SK-N-SH treated with all-trans-retinoic acid at 6 μM for 48 hours (cell line): ENCODE results near the gene MYO5C.

Source experiments
- ATAC-seq: fragments of 200-7000 bp; cut with Tn5 transposase; 3 replicates; pipeline ENCODE4 v1.9.1; 2020; ENCODE audit warnings: mild to moderate bottlenecking, moderate library complexity
- ARNTL ChIP-seq: fragments of 450-650 bp; formaldehyde crosslinking; IDR thresholded peaks from 2 replicates; pipeline ENCODE4 v1.5.0; 2020; ENCODE audit warnings: low read depth, mild to moderate bottlenecking, moderate library complexity, borderline replicate concordance
- BACH2 ChIP-seq: fragments of 250-450 bp; sonication (Bioruptor Pico); IDR thresholded peaks from 2 replicates; pipeline ENCODE4 v1.9.0; 2021; ENCODE audit warnings: mild to moderate bottlenecking, borderline replicate concordance
- ESRRG ChIP-seq: fragments of 250-450 bp; sonication (Bioruptor Pico); IDR thresholded peaks from 2 replicates; pipeline ENCODE4 v1.6.1; 2021; ENCODE audit warnings: mild to moderate bottlenecking
- GLIS3 ChIP-seq: fragments of 250-450 bp; sonication (Bioruptor Pico); IDR thresholded peaks from 2 replicates; pipeline ENCODE4 v1.5.0; 2020; ENCODE audit warnings: mild to moderate bottlenecking, moderate library complexity
- ISL1 ChIP-seq: fragments of 250-450 bp; sonication (Bioruptor Pico); IDR thresholded peaks from 2 replicates; pipeline ENCODE4 v2.1.2; 2022; ENCODE audit warnings: mild to moderate bottlenecking, moderate library complexity
- OSR1 ChIP-seq: fragments of 250-450 bp; sonication (Bioruptor Pico); IDR thresholded peaks from 2 replicates; pipeline ENCODE4 v1.8.0; 2022; ENCODE audit warnings: moderate library complexity, mild to moderate bottlenecking, inconsistent platforms
- PPARA ChIP-seq: fragments of 250-450 bp; sonication (Bioruptor Pico); IDR thresholded peaks from 2 replicates; pipeline ENCODE4 v1.5.0; 2020; ENCODE audit warnings: mild to moderate bottlenecking, borderline replicate concordance
- RARB ChIP-seq: fragments of 250-450 bp; sonication (Bioruptor Pico); IDR thresholded peaks from 2 replicates; pipeline ENCODE4 v1.8.0; 2021; ENCODE audit warnings: mild to moderate bottlenecking, moderate library complexity
- SNAI2 ChIP-seq: fragments of 250-450 bp; sonication (Bioruptor Pico); IDR thresholded peaks from 2 replicates; pipeline ENCODE4 v1.5.0; 2020; ENCODE audit warnings: mild to moderate bottlenecking, moderate library complexity
- TCF4 ChIP-seq: fragments of 250-450 bp; sonication (Bioruptor Pico); IDR thresholded peaks from 2 replicates; pipeline ENCODE4 v1.8.0; 2021; ENCODE audit warnings: mild to moderate bottlenecking, moderate library complexity, borderline replicate concordance
- TOX ChIP-seq: fragments of 250-450 bp; sonication (Bioruptor Pico); IDR thresholded peaks from 2 replicates; pipeline ENCODE4 v1.8.0; 2021; ENCODE audit warnings: mild to moderate bottlenecking, moderate library complexity, borderline replicate concordance
- ZC3H10 ChIP-seq: fragments of 250-450 bp; sonication (Bioruptor Pico); IDR thresholded peaks from 2 replicates; pipeline ENCODE4 v1.5.1; 2021; ENCODE audit warnings: mild to moderate bottlenecking, moderate library complexity
- ZFP3 ChIP-seq: fragments of 250-450 bp; sonication (Bioruptor Pico); IDR thresholded peaks from 2 replicates; pipeline ENCODE4 v1.5.0; 2020; ENCODE audit warnings: mild to moderate bottlenecking, moderate library complexity
- ZFP30 ChIP-seq: fragments of 450-650 bp; formaldehyde crosslinking; IDR thresholded peaks from 2 replicates; pipeline ENCODE4 v1.5.0; 2022; ENCODE audit warnings: mild to moderate bottlenecking, moderate library complexity
- ZNF565 ChIP-seq: fragments of 450-650 bp; formaldehyde crosslinking; conservative IDR thresholded peaks from 2 replicates; pipeline ENCODE4 v1.5.0; 2020; ENCODE audit warnings: low read depth, mild to moderate bottlenecking, moderate library complexity
- ZNF8 ChIP-seq: fragments of 450-650 bp; formaldehyde crosslinking; IDR thresholded peaks from 2 replicates; pipeline ENCODE4 v1.5.0; 2020; ENCODE audit warnings: mild to moderate bottlenecking, moderate library complexity
- TF ChIP-seq, protein P1 (sequence below): fragments of 250-450 bp; sonication (Bioruptor Pico); IDR thresholded peaks from 2 replicates; pipeline ENCODE4 v1.5.1; 2020; ENCODE audit warnings: low read depth, mild to moderate bottlenecking, moderate library complexity
- TF ChIP-seq, protein P2 (sequence below): fragments of 250-450 bp; sonication (Bioruptor Pico); IDR thresholded peaks from 2 replicates; pipeline ENCODE4 v1.5.1; 2021; ENCODE audit warnings: mild to moderate bottlenecking, moderate library complexity
- TF ChIP-seq, protein P3 (sequence below): fragments of 250-450 bp; sonication (Bioruptor Pico); IDR thresholded peaks from 2 replicates; pipeline ENCODE4 v1.8.0; 2020; ENCODE audit warnings: mild to moderate bottlenecking, moderate library complexity, borderline replicate concordance
- TF ChIP-seq, protein P4 (sequence below): fragments of 250-450 bp; sonication (Bioruptor Pico); IDR thresholded peaks from 2 replicates; pipeline ENCODE4 v1.5.0; 2020; ENCODE audit warnings: mild to moderate bottlenecking, moderate library complexity
- TF ChIP-seq, protein P5 (sequence below): fragments of 250-450 bp; sonication (Bioruptor Pico); IDR thresholded peaks from 2 replicates; pipeline ENCODE4 v1.8.0; 2021; ENCODE audit warnings: low read depth, mild to moderate bottlenecking, moderate library complexity, borderline replicate concordance

MYO5C gene

DNA sequence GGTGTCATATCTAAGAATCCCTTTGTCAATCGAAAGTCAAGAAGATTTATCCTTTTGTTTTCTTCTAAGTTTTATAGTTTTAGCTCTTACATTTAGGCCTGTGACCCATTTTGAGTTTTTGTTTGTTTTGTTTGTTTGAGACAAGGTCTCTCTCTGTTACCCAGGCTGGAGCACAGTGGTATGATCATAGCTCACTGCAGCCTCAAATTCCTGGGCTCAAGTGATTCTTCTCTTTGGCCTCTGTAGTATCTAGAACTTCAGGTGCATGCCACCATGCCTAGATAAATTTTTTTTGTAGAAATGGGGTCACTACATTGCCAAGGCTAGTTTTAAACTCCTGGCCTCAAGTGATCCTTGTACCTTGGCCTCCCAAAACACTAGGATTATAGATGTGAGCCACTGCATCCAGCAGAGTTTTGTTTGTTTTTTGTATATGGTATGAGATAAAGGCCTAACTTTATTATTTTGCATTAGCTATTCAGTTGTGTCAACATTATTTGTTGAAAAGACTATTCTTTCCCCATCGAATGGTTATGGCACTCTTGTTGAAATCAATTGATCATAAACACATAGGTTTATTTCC, 5.8 kb upstream of the MYO5C start (continued):
- TF ChIP-seq, protein P1, sequence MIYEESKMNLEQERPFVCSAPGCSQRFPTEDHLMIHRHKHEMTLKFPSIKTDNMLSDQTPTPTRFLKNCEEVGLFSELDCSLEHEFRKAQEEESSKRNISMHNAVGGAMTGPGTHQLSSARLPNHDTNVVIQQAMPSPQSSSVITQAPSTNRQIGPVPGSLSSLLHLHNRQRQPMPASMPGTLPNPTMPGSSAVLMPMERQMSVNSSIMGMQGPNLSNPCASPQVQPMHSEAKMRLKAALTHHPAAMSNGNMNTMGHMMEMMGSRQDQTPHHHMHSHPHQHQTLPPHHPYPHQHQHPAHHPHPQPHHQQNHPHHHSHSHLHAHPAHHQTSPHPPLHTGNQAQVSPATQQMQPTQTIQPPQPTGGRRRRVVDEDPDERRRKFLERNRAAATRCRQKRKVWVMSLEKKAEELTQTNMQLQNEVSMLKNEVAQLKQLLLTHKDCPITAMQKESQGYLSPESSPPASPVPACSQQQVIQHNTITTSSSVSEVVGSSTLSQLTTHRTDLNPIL (CRISPR knock-in tag): no peak
- TF ChIP-seq ESRRG (CRISPR knock-in tag): no peak

DNA sequence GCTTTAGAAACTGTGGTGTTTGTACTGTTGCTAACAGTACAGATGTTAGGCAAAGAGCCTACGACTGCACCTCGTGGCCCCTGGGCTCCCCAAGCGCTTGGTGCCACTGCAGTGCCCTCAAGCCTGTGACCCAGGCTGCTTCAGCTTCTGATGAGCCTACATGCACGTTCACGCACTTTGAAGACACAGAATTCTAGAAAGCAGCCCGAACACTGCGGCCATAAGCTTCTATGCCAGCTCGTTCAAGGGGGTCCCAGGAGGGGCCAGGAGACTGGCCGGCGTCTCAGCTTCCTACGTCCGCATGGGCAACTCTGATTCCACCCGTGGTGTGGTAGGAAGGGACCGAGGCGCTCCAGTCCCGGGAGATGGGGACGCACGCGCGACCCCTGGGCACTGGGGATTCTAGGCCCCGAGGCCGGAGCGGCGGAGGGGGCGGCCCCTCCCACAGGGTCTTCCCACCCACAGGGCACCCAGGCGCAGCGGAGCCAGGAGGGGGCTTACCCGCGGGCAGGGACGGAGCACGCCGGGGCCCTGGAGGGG, 653 bp downstream of the MYO5C start:
- ATAC-seq: peak; percentile 14; the same call in 1 of the 3 replicates

DNA sequence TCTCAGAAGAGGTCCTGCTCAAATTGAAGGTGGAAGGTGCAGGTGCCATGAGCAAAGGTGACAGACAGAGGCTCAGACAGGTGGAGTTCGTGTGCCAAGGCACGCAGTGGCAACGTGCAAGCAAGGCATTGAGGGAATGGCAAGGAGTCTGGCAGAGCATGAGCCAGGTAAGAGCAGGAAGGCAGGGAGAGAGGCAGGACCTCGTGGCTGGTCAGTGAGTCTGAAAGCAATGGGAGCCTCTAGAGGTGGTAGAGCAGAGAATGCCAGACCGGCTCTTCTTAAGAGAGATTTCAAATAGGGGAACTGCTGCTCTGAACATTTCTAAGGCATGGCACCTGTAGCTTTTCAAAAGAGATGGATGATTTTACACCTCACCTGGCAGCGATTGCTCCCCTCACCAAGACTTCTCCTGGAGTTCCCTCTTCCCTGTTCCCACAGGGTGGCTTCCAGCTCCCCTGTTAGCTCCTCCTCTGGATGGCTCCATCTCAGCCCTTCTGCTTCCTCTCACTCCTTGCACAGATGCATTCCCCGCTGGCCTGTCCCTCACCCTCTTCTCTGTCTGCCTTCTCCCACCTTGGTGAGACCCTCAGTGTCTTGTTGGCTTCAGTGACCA, 2.7 kb downstream of the MYO5C start:
- no peak for ATAC-seq
- TF ChIP-seq ESRRG (CRISPR knock-in tag): no peak
- TF ChIP-seq ZFP3 (CRISPR knock-in tag): no peak
- no peak for TF ChIP-seq ZNF565
- TF ChIP-seq GLIS3 (CRISPR knock-in tag): no peak
- no peak for TF ChIP-seq BACH2
- TF ChIP-seq RARB (CRISPR knock-in tag): no peak
- no peak for TF ChIP-seq PPARA (CRISPR knock-in tag)
- TF ChIP-seq, protein P2, sequence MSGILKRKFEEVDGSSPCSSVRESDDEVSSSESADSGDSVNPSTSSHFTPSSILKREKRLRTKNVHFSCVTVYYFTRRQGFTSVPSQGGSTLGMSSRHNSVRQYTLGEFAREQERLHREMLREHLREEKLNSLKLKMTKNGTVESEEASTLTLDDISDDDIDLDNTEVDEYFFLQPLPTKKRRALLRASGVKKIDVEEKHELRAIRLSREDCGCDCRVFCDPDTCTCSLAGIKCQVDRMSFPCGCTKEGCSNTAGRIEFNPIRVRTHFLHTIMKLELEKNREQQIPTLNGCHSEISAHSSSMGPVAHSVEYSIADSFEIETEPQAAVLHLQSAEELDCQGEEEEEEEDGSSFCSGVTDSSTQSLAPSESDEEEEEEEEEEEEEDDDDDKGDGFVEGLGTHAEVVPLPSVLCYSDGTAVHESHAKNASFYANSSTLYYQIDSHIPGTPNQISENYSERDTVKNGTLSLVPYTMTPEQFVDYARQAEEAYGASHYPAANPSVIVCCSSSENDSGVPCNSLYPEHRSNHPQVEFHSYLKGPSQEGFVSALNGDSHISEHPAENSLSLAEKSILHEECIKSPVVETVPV (CRISPR knock-in tag): no peak
- TF ChIP-seq ZC3H10 (CRISPR knock-in tag): no peak
- no peak for TF ChIP-seq ZFP30

More for the DNA sequence above, 653 bp downstream of the MYO5C start:
- TF ChIP-seq TCF4 (CRISPR knock-in tag) (no peak), RARB (CRISPR knock-in tag) (no peak), ZNF565 (no peak), ARNTL (CRISPR knock-in tag) (no peak), PPARA (CRISPR knock-in tag) (no peak), OSR1 (CRISPR knock-in tag) (no peak), ZNF8 (CRISPR knock-in tag) (no peak), BACH2 (no peak), ZC3H10 (CRISPR knock-in tag) (no peak), ESRRG (CRISPR knock-in tag) (no peak), ZFP30 (no peak), ISL1 (no peak), TOX (CRISPR knock-in tag) (no peak), SNAI2 (CRISPR knock-in tag) (no peak)
- TF ChIP-seq, protein P1 (CRISPR knock-in tag): no peak
- TF ChIP-seq, protein P3, sequence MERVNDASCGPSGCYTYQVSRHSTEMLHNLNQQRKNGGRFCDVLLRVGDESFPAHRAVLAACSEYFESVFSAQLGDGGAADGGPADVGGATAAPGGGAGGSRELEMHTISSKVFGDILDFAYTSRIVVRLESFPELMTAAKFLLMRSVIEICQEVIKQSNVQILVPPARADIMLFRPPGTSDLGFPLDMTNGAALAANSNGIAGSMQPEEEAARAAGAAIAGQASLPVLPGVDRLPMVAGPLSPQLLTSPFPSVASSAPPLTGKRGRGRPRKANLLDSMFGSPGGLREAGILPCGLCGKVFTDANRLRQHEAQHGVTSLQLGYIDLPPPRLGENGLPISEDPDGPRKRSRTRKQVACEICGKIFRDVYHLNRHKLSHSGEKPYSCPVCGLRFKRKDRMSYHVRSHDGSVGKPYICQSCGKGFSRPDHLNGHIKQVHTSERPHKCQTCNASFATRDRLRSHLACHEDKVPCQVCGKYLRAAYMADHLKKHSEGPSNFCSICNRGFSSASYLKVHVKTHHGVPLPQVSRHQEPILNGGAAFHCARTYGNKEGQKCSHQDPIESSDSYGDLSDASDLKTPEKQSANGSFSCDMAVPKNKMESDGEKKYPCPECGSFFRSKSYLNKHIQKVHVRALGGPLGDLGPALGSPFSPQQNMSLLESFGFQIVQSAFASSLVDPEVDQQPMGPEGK (CRISPR knock-in tag): no peak
- TF ChIP-seq, protein P4, sequence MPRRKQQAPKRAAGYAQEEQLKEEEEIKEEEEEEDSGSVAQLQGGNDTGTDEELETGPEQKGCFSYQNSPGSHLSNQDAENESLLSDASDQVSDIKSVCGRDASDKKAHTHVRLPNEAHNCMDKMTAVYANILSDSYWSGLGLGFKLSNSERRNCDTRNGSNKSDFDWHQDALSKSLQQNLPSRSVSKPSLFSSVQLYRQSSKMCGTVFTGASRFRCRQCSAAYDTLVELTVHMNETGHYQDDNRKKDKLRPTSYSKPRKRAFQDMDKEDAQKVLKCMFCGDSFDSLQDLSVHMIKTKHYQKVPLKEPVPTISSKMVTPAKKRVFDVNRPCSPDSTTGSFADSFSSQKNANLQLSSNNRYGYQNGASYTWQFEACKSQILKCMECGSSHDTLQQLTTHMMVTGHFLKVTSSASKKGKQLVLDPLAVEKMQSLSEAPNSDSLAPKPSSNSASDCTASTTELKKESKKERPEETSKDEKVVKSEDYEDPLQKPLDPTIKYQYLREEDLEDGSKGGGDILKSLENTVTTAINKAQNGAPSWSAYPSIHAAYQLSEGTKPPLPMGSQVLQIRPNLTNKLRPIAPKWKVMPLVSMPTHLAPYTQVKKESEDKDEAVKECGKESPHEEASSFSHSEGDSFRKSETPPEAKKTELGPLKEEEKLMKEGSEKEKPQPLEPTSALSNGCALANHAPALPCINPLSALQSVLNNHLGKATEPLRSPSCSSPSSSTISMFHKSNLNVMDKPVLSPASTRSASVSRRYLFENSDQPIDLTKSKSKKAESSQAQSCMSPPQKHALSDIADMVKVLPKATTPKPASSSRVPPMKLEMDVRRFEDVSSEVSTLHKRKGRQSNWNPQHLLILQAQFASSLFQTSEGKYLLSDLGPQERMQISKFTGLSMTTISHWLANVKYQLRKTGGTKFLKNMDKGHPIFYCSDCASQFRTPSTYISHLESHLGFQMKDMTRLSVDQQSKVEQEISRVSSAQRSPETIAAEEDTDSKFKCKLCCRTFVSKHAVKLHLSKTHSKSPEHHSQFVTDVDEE (CRISPR knock-in tag): no peak
- TF ChIP-seq, protein P5, sequence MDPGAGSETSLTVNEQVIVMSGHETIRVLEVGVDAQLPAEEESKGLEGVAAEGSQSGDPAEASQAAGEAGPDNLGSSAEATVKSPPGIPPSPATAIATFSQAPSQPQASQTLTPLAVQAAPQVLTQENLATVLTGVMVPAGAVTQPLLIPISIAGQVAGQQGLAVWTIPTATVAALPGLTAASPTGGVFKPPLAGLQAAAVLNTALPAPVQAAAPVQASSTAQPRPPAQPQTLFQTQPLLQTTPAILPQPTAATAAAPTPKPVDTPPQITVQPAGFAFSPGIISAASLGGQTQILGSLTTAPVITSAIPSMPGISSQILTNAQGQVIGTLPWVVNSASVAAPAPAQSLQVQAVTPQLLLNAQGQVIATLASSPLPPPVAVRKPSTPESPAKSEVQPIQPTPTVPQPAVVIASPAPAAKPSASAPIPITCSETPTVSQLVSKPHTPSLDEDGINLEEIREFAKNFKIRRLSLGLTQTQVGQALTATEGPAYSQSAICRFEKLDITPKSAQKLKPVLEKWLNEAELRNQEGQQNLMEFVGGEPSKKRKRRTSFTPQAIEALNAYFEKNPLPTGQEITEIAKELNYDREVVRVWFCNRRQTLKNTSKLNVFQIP (CRISPR knock-in tag): no peak
- TF ChIP-seq, protein P2 (CRISPR knock-in tag): no peak
